SU-DHL-6 (cell line): Measurements from ENCODE around the gene UTP15.

Source experiments
- H2AFZ ChIP-seq: fragments of 200-600 bp; sonication (generic); 2 replicates; pipeline ENCODE4 v1.6.1; 2014; ENCODE audit warnings: low read depth, mild to moderate bottlenecking, moderate library complexity, mixed read lengths, antibody characterized with exemption, low read length; ENCODE audit not compliant: severe bottlenecking
- H3F3A ChIP-seq: fragments of 200-600 bp; shearing (Covaris generic); 2 replicates; pipeline ENCODE4 v1.6.0; 2016; ENCODE audit warnings: antibody characterized with exemption, mild to moderate bottlenecking; ENCODE audit not compliant: insufficient read depth
- H3K27ac ChIP-seq: fragments of 200-600 bp; sonication (generic); 2 replicates; pipeline ENCODE4 v1.5.1; 2016; ENCODE audit warnings: low read depth, mild to moderate bottlenecking, low read length, moderate library complexity, mixed read lengths
- H3K27me3 ChIP-seq: fragments of 200-600 bp; sonication (generic), shearing (Covaris generic); 2 replicates; pipeline ENCODE4 v1.6.0; 2014; ENCODE audit warnings: mild to moderate bottlenecking, low read length
- H3K36me3 ChIP-seq: fragments of 200-600 bp; sonication (generic); 2 replicates; pipeline ENCODE4 v1.6.1; 2014; ENCODE audit warnings: mild to moderate bottlenecking, low read length, mixed read lengths
- H3K4me2 ChIP-seq: fragments of 300-600, 200-600 bp; shearing (Covaris generic), sonication (generic); 2 replicates; pipeline ENCODE4 v1.6.0; 2014; ENCODE audit warnings: low read length, low read depth, mild to moderate bottlenecking; ENCODE audit not compliant: poor library complexity, severe bottlenecking
- H3K4me3 ChIP-seq: fragments of 200-600 bp; sonication (generic); 2 replicates; pipeline ENCODE4 v1.5.1; 2014; ENCODE audit warnings: antibody characterized with exemption, low read length, mild to moderate bottlenecking, mixed read lengths; ENCODE audit not compliant: insufficient read depth, poor library complexity, severe bottlenecking
- H3K79me2 ChIP-seq: fragments of 200-600 bp; sonication (generic); 2 replicates; pipeline ENCODE4 v1.6.1; 2014; ENCODE audit warnings: mild to moderate bottlenecking, low read length, moderate library complexity; ENCODE audit not compliant: insufficient read depth
- H3K9ac ChIP-seq: fragments of 200-600 bp; sonication (generic); 2 replicates; pipeline ENCODE4 v1.7.0; 2014; ENCODE audit warnings: mild to moderate bottlenecking, low read length
- H3K9me2 ChIP-seq: fragments of 200-600 bp; sonication (generic); replicated peaks from 2 replicates; pipeline ENCODE4 v1.6.1; 2014; ENCODE audit warnings: low read length; ENCODE audit not compliant: insufficient read depth
- H3K9me3 ChIP-seq: fragments of 200-600 bp; sonication (generic); 2 replicates; pipeline ENCODE4 v1.6.1; 2014; ENCODE audit warnings: low read length, mixed read lengths; ENCODE audit not compliant: insufficient read depth
- H4K20me1 ChIP-seq: fragments of 200-600 bp; sonication (generic); 2 replicates; pipeline ENCODE4 v1.6.1; 2014; ENCODE audit warnings: low read depth, mild to moderate bottlenecking, antibody characterized with exemption, low read length, moderate library complexity, mixed read lengths
- EZH2phosphoT487 ChIP-seq: fragments of 200-600 bp; sonication (generic), shearing (Covaris generic); conservative IDR thresholded peaks from 2 replicates; pipeline ENCODE4 v1.6.1; 2018; ENCODE audit warnings: mild to moderate bottlenecking, antibody characterized with exemption, low read length, moderate library complexity, mixed read lengths
- TF ChIP-seq, protein P1 (sequence below): fragments of 200-600 bp; sonication (generic); IDR thresholded peaks from one replicate; pipeline ENCODE4 v1.5.1; 2017; ENCODE audit warnings: antibody characterized with exemption, mild to moderate bottlenecking, low read length, moderate library complexity; ENCODE audit not compliant: insufficient read depth, poor library complexity, severe bottlenecking

UTP15 gene

GRCh38 chr5:73605223-73606087 is 39.9 kb downstream of the UTP15 start:
- TF ChIP-seq EZH2phosphoT487 = no peak
- TF ChIP-seq, protein P1, sequence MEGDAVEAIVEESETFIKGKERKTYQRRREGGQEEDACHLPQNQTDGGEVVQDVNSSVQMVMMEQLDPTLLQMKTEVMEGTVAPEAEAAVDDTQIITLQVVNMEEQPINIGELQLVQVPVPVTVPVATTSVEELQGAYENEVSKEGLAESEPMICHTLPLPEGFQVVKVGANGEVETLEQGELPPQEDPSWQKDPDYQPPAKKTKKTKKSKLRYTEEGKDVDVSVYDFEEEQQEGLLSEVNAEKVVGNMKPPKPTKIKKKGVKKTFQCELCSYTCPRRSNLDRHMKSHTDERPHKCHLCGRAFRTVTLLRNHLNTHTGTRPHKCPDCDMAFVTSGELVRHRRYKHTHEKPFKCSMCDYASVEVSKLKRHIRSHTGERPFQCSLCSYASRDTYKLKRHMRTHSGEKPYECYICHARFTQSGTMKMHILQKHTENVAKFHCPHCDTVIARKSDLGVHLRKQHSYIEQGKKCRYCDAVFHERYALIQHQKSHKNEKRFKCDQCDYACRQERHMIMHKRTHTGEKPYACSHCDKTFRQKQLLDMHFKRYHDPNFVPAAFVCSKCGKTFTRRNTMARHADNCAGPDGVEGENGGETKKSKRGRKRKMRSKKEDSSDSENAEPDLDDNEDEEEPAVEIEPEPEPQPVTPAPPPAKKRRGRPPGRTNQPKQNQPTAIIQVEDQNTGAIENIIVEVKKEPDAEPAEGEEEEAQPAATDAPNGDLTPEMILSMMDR = no peak
- no peak overlapping the region for H2AFZ ChIP-seq
- H3F3A ChIP-seq = no peaks in the 10 kb centered on the region
- H3K27me3 ChIP-seq = no peaks in the 10 kb centered on the region
- no peaks in the 10 kb centered on the region for H3K9me3 ChIP-seq
- H3K9me2 ChIP-seq = no peaks in the 10 kb centered on the region
- no peaks in the 10 kb centered on the region for H3K79me2 ChIP-seq
- no peak overlapping the region for H3K9ac ChIP-seq
- H4K20me1 ChIP-seq = no peaks in the 10 kb centered on the region
- no peak overlapping the region for H3K27ac ChIP-seq
- H3K4me2 ChIP-seq = no peak overlapping the region
- H3K4me3 ChIP-seq = no peak overlapping the region
- H3K36me3 ChIP-seq = no peaks in the 10 kb centered on the region

DNA sequence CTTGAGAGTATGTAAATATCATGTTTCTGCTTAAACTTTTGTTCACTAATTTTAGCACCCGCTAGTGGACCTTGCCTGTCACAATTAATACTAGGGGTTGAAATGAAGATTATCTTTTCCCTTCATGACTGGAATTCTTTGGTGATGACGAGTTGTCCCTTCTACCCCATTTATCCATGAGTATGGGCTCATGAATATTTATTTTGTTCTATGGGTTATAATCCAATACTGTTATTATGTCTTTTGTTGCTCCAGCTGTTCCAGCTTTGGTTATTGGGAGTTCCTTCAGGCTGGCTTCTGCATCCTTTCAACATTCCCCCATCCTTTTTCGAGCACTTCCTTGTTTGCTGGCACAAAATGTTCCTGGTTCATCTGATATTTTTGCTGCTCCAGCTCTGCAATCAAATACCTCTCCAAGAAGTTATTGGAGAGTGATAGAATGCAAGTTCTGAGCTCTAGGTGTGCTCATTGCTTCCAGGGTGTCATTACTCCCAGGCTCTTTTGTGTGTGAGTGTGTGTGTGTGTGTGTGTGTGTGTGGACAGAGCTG is 40.7 kb downstream of the UTP15 start:
- no peaks in the 10 kb centered on the region for H3K9me3 ChIP-seq
- no peaks in the 10 kb centered on the region for H3F3A ChIP-seq
- no peak overlapping the region for H3K27ac ChIP-seq
- H3K9ac ChIP-seq = no peak overlapping the region
- H3K79me2 ChIP-seq = no peaks in the 10 kb centered on the region
- no peak overlapping the region for H3K4me2 ChIP-seq
- no peaks in the 10 kb centered on the region for H4K20me1 ChIP-seq
- no peak for TF ChIP-seq EZH2phosphoT487
- TF ChIP-seq, protein P1 = no peak
- no peak overlapping the region for H3K4me3 ChIP-seq
- no peaks in the 10 kb centered on the region for H3K9me2 ChIP-seq
- no peak overlapping the region for H2AFZ ChIP-seq
- H3K27me3 ChIP-seq = no peaks in the 10 kb centered on the region
- H3K36me3 ChIP-seq = no peaks in the 10 kb centered on the region

DNA sequence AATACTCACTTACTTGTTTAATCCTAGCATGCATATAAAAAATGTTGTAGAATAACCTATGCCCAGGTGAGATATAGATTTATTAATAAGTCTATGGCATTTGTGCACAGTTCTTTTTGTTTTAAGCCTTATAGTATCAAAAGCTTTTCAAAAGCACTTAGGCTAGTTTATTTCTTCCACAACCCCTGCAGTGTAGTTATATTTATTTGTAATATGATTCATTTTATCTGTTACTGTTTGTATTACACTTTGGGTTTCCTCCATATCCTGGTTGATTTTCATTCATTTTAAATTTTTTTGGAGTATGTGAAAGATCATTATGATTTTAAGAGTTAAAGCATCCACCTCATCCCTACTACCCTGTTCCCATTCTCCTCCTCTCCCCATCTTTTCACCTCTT is 41.7 kb downstream of the UTP15 start:
- H3K9me2 ChIP-seq = no peaks in the 10 kb centered on the region; the same call in 1 of the 2 replicates
- no peaks in the 10 kb centered on the region for H3F3A ChIP-seq
- no peaks in the 10 kb centered on the region for H3K27me3 ChIP-seq
- H3K4me3 ChIP-seq = no peak overlapping the region
- no peak overlapping the region for H3K9ac ChIP-seq
- H4K20me1 ChIP-seq = no peaks in the 10 kb centered on the region
- H3K4me2 ChIP-seq = no peak overlapping the region
- no peak overlapping the region for H3K27ac ChIP-seq
- no peaks in the 10 kb centered on the region for H3K36me3 ChIP-seq
- TF ChIP-seq EZH2phosphoT487 = no peak
- TF ChIP-seq, protein P1 = no peak
- H3K9me3 ChIP-seq = no peaks in the 10 kb centered on the region
- no peaks in the 10 kb centered on the region for H3K79me2 ChIP-seq
- H2AFZ ChIP-seq = no peak overlapping the region
